Measurements from ENCODE around the gene CXXC4. TPM values are rescaled to one million over a fixed set of nuclear protein-coding genes. Genes with fewer than 3 reads are reported as not detected.

CXXC4 gene
- total RNA-seq, 3 donors from 2014 or later (not counting 1 experiment from before 2014, with no cell fraction given): 0.77 to 2.1 (median 0.82) TPM

DNA sequence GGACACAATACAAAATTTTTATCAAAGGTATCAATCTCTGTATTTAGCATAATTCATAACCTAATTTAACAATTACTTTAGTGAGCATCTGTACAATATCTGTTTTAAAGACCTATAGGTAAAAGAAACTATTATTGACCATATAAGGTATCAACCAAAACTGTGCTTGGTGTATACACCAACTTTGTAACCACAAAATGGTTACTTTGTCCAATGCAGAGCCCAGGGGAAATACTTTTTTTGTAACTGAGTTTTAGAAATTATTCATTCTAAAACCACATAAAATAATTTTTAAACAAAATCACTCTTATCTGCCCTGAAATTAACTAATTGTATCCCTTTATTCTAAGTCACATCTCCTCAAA lies 5.0 kb downstream of the CXXC4 start:
- Histone ChIP-seq H3K27me3 (ENCODE audit: control insufficient read depth, insufficient read depth, low read length) (peaks cover 13% of the 10 kb centered on the region), H3K9me3 (ENCODE audit: control insufficient read depth, insufficient read depth, low read length) (no peaks in the 10 kb centered on the region), H3K36me3 (ENCODE audit: control insufficient read depth, insufficient read depth, low read length) (no peaks in the 10 kb centered on the region), H3K4me3 (ENCODE audit: low read length) (no peak overlapping the region), H3K27ac (ENCODE audit: low read length) (no peak overlapping the region), H3K4me1 (ENCODE audit: control insufficient read depth, insufficient read depth, low read length) (peaks cover 19% of the 10 kb centered on the region)
- H3K9me3 Mint-ChIP-seq: no peaks in the 10 kb centered on the region
- no peak for ATAC-seq
- H3K36me3 Mint-ChIP-seq: no peaks in the 10 kb centered on the region
- peaks cover 25 to 34% of the 10 kb centered on the region in 2 donors for H3K27me3 Mint-ChIP-seq (ENCODE audit: low read depth in 2 of 2)
- DNase-seq: no peak
- H3K4me3 Mint-ChIP-seq: peak overlapping the region; percentile 32
- no peak overlapping the region for H3K27ac Mint-ChIP-seq
- TF ChIP-seq, protein P1, sequence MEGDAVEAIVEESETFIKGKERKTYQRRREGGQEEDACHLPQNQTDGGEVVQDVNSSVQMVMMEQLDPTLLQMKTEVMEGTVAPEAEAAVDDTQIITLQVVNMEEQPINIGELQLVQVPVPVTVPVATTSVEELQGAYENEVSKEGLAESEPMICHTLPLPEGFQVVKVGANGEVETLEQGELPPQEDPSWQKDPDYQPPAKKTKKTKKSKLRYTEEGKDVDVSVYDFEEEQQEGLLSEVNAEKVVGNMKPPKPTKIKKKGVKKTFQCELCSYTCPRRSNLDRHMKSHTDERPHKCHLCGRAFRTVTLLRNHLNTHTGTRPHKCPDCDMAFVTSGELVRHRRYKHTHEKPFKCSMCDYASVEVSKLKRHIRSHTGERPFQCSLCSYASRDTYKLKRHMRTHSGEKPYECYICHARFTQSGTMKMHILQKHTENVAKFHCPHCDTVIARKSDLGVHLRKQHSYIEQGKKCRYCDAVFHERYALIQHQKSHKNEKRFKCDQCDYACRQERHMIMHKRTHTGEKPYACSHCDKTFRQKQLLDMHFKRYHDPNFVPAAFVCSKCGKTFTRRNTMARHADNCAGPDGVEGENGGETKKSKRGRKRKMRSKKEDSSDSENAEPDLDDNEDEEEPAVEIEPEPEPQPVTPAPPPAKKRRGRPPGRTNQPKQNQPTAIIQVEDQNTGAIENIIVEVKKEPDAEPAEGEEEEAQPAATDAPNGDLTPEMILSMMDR (IDR thresholded peaks at IDR 0.05): no peak
- peaks cover 31 to 37% of the 10 kb centered on the region in 2 donors for H3K4me1 Mint-ChIP-seq
- intact Hi-C loops (cut with micrococcal nuclease): loop anchor here (5.0 kb wide), 1 partner anchor 983 kb away; the partner anchor contains the start of gene PPA2

DNA sequence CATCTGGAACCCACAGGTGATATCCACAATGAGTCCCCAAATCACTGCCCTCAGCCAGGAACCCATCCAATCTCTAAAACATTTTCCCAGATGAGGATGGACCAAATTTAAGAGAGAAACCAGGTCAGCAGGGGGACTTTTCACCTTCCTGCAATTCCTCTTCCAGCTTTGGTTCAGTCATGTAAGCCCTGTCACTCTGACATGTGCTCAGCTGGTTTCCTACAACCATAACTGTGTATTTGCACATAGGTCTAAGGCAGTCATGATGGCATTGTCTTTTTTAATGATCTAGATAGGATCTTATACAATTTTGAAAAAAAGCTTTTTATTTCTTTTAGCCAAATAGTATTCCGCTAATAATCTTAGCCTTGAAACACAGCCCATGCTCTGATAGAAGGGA lies 6.5 kb downstream of the CXXC4 start:
- WGBS (ENCODE audit: insufficient coverage): no CpG with 5 or more reads among the region's 1 CpG
- H3K27ac Mint-ChIP-seq: no peak overlapping the region

DNA sequence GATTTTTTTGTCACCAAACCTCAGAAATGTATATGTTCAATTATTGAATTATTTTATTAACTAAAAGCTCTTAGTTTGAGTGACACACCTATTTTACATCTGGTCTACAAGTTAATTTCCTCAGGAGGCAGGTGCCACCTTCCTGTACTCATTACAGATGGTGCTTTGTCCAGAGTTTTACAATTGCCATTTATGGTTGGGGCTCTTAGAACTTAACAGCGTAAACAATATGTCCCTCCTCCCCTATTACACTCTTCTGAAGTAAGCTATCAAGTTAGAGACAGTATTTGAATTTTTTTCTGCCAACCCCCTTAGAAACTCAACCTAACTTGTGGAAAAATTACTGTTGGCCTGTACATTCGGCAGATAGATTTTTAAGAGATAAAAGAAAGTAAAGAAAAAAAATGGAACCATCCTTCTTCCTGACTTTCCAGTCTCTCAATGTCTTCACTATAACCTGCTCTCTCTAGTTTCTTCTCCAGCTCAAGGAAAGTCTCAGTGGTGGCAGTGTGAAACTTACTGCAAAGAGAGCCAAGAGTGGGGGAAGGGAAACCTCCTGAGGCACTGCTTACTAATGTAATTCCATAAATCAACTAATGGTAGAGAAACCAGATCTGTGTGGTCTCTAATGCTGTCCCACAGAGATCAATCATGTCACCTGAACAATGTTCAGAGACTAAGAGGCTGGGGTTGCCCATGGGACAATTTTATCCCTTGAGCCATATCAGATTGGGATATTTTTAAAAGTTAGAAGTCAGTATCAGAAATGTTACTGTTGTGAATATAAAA lies 7.8 kb downstream of the CXXC4 start:
- Mint-ChIP-seq H3K27ac (no peak overlapping the region), H3K4me3 (no peak overlapping the region), H3K4me1 (peaks cover 9 to 16% of the 10 kb centered on the region in 2 donors), H3K36me3 (no peaks in the 10 kb centered on the region), H3K27me3 (ENCODE audit: low read depth in 2 of 2) (peaks cover 23 to 45% of the 10 kb centered on the region in 2 donors), H3K9me3 (no peaks in the 10 kb centered on the region)
- TF ChIP-seq, protein P1 (IDR thresholded peaks at IDR 0.05): no peak
- Histone ChIP-seq H3K27me3 (ENCODE audit: control insufficient read depth, insufficient read depth, low read length) (peaks cover 11% of the 10 kb centered on the region), H3K4me3 (ENCODE audit: low read length) (no peak overlapping the region), H3K27ac (ENCODE audit: low read length) (no peak overlapping the region), H3K36me3 (ENCODE audit: control insufficient read depth, insufficient read depth, low read length) (no peaks in the 10 kb centered on the region), H3K4me1 (ENCODE audit: control insufficient read depth, insufficient read depth, low read length) (peaks cover 13% of the 10 kb centered on the region), H3K9me3 (ENCODE audit: control insufficient read depth, insufficient read depth, low read length) (no peaks in the 10 kb centered on the region)
- 100% methylated on average over 1 of the region's 2 CpGs for WGBS (ENCODE audit: insufficient coverage)
- intact Hi-C loops (cut with micrococcal nuclease): no loop called here
- DNase-seq (no peak), ATAC-seq (no peak)

More for the DNA sequence above, 6.5 kb downstream of the CXXC4 start:
- H3K4me1 Mint-ChIP-seq: peaks cover 21 to 25% of the 10 kb centered on the region in 2 donors
- TF ChIP-seq, protein P1 (IDR thresholded peaks at IDR 0.05): no peak
- Histone ChIP-seq H3K27ac (ENCODE audit: low read length) (no peak overlapping the region), H3K36me3 (ENCODE audit: control insufficient read depth, insufficient read depth, low read length) (no peaks in the 10 kb centered on the region), H3K4me1 (ENCODE audit: control insufficient read depth, insufficient read depth, low read length) (peaks cover 14% of the 10 kb centered on the region), H3K4me3 (ENCODE audit: low read length) (no peak overlapping the region), H3K27me3 (ENCODE audit: control insufficient read depth, insufficient read depth, low read length) (peaks cover 10% of the 10 kb centered on the region), H3K9me3 (ENCODE audit: control insufficient read depth, insufficient read depth, low read length) (no peaks in the 10 kb centered on the region)
- ATAC-seq: no peak
- no peak for DNase-seq
- H3K9me3 Mint-ChIP-seq: no peaks in the 10 kb centered on the region
- H3K4me3 Mint-ChIP-seq: no peak overlapping the region
- no peaks in the 10 kb centered on the region for H3K36me3 Mint-ChIP-seq
- H3K27me3 Mint-ChIP-seq (ENCODE audit: low read depth in 2 of 2): peaks cover 20 to 38% of the 10 kb centered on the region in 2 donors
- intact Hi-C loops (cut with micrococcal nuclease): no loop called here

Measured in natural killer cell (primary cell).